ENCODE results near the gene PXMP4.

The PXMP4 gene

DNA sequence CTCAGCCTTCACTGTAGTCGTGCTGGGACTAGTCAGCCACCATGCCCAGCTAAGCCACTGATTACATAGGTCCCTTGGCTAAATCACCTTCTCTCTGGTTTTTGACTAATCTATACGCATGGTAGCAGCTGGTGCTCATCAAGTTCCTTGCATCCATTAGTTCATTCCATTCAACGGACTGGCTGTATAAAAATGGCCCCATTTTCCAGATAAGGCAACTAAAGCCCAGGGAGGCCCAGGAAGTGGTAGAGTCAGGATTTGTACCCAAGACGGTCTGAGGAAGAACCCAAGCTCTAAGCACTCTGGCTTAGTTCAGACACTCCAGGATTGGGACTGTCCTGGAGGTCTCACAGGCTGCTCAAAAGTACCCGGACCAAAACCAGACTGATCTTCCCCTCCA is 38.8 kb downstream of the PXMP4 start:
- no peak for DNase-seq

DNA sequence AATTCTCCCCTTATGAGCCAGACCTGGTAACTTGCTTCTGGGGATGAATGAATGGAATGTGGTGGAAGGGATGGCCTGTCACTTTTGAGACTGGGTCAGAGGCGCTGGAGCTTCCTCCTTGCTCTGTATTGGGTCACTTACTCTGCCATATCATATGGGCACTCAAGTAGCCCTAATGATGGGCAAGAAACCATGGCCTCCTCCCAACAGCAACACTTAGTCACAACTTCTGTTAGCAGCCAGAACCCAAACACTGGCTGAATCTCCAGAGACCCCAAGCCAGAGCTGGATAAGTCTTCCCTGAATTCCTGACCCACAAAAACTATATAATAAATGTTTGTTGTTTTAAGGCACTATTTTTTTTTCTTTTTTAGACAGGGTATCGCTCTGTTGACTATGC is 39.4 kb downstream of the PXMP4 start:
- DNase-seq = peak; percentile 89

DNA sequence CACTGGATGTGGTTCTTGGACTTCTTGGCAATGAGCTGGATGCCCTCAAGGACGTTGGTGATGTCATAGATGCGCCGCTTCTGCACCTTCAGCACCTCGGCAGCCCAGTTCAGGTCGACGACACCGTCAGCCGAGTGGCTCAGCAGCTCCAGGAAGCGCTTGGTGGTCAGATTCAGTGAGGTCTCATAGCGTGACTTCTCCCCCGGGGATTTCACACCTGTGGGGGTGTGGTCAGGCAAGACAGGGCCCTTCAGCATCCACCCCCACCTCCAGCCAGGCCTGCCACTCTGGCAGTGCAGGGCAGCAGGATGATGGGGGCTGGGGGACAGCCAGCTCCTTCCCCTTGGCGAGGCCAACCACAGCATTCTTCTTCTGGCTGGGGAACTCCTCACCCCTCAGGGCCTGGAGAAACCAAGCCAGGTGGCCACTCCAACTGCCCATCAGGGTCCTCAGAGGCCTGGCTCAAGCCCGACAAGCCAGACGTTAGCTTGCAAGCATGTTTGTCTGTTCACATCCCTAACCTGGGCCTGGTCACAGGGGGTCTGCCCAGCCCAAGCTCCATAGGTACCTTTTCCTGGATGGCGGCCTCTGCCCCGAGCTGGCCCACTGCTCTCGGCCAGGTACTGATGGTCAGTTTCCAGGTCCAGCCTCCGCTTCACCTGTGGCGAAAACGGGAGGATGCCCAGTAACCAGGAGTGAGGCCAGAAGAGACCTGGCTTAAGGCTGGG is 40.2 kb downstream of the PXMP4 start:
- DNase-seq = no peak

DNA sequence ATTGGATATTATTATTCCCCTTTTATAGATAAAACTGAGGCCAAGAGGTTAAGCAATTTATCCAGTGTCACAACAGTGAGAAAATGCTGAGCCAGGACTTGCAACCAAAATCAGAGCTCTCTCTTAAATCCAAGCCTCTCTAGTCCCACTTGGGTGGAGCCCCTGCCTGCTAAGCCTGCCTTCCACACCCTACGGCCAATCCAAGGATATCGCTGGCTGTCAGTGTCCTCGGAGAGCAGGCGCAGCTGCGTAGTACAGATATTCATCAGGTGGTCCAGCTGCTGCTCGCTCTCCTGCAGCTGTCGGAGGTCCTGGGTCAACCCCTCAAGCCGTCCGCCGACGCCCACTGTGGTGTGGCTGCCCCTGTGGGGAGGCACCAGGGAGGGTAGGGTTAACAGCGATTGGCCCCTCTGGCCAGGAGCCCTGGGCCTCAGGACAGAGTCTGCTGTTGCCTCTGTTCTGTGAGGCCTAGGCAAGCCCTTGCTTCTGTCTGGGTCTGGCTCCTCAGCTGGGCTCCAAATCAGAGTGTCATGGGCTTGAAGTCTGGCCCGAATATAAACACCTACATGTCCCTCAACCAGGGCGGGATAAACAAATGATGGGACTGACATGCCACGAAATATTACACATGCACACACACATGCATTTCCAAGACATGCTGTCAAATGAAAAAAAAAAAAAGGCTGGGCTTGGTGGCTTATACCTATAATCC is 42.0 kb downstream of the PXMP4 start:
- DNase-seq = no peak

DNA sequence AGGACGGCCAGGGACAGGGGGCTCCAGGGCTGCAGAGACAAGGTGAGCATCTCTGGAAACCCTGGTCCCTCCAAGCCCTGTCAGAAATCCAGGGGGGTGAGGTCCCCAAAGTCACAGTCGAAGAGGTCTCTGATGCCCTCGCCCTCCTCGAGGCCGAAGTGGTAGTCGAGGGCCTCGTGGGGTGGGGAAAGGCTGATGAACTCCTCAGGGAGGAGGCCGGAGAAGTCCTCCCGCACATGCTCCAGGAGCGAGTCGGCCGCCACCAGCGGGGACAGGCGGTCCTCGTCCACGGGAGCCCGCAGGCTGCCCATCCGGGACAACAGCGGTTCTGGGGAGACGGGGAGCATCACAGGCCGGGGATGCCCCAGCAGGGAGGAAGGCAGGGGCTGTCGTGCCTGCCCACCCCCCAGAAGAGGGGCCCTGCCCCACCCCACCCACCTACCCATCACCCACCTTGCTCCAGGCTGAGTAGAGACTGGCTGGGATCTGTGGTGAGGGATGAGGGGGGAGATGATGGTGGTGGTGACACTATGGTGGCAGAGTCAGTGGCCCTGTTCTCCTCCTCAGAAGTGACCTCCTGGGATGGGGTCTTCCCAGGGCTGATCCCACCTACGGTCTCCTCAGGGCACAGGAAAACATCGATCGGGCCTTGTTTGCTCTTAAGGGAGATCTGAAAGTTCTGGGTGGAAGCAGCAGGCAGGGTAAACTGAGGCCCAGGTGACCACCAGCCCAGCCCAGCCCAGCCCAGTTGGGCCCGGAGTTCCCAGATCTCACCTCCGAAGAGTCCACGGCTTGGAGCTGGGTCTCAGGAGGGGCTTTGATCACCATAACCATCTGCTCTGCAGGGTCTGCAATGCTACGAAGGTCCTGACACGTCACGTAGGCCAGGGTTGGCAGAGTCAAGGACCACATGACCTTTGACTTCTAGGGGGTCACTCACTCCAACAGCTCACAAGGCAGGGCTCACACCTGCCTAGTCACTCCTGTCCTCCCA is 43.2 kb downstream of the PXMP4 start:
- no peak for DNase-seq

DNA sequence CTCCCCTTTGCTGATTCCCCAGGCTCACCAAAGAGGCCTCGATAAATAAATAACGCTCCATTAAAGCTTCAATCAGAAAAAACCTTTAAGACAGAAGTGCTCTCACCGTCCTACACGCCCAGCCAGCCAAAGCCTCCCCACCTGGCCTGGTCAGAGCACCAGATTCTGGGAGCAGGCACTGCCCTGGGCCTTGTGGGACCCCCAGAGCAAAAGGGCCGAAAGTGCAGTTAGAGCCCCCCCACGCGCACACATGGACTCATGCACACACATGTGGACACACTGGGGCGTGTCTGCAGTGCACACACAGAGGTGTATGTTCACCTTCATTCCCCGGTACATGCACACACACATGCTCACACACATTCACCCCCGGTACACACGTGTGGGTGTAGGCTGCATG is 44.0 kb downstream of the PXMP4 start:
- DNase-seq = no peak

DNA sequence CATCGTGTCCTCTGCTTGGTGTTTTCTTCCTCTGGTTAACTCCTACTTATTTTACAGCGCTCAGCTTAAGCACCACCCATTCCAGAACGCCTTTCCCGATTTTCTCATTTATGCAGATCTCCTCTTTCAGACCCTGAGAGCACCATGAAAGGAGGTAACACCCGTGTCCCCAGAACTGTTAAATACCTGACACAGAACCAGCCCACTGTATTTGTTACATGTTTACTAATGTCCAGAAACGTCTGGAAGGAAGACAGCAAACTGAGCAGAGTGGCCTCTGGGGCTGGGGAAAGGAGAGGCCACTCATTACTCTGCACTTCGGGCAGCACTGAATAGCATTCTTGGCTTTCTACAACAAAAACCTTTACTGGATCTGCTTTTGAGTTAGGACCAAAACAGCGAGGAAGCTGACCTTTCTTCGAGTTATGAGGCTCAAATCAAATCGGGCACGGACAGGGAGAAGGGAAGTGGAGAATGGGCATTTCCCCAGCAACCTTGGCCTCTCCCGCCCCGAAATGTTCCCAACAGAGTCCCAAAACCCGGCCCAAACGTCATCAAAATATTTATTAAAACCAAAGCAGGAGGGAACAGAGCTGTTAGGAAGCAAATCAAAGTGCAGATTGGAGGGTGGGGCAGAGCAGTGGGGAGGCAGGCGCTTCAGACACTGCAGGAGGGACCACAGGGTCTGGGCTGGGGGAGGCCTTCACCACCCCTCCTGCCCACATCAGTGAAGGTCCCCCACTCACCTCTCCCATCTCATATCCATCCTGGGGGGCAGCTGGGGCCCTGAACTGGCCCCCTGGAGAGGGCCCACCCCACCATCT is 44.8 kb downstream of the PXMP4 start:
- peak; percentile 11 for DNase-seq

DNA sequence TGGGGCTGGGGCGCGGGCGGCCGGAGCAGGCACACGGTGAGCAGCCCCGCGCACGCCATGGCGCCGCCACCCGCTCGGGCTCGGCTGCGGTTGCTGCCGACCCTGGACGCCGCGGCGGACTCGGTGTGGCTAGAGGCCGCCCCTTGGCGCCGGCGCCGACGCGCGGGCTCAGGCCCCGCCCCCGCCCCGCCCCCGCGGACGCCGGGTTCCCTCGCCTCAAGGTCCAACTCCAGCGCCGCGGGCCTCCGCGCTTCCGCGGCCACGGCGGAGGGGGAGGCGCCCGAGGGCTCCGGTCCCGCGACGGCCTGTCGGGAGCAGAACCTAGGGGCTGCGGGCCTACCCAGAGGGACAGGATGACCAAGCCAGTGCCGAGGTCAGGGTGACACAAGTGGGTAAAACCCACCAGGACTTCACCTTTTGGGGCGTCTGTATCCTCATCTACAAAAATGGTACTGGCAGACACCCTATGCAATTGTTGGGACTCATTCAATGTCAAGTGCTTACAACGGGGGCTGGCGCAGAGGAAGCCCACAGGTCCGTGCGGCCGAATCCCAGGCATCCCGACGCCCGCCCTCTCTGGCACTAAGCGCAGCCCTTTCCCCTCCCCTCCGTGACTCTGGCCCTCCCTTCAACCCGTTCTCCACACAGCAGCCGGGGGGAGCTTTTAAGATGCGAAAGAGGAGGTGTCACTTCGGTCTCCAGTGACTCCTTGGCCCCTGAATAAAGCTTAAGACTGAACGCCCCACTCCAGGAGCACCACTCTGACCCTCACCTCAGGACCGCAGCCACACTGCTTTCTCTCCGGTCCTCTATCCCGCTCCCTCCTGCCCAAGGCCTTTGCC is 45.6 kb downstream of the PXMP4 start, which contains the start of gene NECAB3:
TSS of gene NECAB3 (minus strand) at position 135 of the 842 bp plus-strand sequence. CDS start at position 59, 76 bp downstream.
- peak; percentile 76 for DNase-seq

DNA sequence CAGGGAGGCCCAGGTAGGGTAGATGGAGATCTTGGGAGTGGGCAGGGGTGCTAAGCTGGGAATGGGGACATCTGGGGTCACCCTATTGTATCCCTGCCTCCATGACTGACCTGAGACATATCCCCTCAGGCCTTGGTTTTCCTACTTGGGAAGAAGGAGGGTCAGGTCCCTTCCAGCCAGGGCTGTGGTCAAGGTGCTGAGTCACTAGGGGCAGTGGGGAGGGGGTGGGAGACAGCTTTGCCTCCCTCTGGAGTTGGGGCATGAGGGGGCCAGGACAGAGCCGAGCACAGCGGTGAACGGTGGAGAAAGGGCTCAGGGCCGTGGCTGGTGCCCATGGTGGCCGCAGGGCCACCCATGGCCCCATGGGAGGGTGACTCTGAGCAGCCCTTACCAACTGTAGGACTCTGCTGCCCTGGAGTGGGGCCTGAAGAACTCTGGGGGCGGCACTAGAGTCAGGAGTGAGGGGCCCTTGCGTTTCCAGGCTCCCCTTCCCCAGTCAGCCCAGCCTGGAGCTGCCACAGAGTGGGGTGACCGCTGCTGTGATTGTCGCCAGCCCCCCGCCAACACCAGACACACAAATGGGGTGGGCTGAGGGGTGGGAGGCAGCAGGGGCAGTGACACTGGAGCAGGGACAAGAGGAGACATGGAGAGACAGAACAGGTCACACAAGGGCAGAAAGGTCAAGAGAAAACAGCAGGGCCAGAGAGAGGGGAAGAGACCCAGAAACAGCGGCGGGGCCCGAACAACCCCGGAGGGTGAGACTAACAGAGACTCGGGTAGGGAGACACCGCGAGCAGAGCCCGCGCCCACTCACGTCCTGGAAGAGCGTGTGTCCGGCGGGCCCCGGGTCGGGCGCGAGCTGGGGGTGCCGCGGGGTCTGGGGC is 46.5 kb downstream of the PXMP4 start:
- no peak for DNase-seq

DNA sequence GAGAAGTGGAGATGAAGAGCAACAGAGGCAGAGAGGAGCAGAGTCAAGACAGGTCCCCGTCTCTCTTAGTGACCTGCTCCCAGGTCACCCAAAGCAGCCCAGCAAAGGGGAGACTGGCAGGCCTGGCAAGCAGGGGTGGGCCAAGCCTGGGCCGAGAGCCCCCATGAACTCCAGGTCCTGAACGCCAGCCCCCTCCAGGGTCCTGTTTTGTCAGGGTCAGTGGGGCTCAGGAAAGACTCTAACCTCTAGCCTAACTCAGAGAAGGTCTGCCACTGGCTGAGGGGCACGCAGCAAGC is 47.0 kb downstream of the PXMP4 start:
- no peak for DNase-seq

DNA sequence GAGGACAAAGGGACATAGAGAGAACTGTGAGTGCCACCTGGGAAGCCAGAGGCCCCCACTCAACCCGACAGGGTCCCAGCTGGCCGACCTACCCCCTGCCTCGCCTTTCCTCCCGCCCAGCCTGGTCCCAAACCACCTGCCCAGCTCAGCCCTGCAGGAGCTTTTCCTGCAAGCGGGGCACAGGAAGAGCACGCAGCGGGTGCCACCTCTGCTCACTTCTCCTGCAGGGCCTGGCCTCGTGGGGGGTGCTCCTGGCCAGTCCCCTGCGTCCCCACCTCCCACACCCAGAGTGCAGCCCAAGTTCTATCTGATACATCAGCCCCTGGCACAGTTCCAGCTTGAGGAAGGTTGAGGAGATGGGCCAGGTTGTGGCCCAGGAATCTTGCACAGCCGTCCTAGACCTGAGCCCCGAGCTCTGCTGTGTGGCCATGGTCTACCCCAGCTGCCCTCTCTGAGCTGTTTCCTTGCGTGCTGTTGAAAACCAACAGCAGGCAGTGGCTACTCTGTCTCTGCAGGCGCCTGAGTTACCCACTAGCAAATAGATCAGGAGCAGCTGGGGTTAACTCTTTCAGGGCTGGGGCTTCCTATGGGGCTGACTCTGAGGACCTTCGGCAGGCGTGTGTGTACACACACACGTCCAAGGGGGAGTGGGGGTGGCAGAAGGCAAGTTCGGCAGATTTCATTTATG is 47.5 kb downstream of the PXMP4 start:
- DNase-seq = no peak

DNA sequence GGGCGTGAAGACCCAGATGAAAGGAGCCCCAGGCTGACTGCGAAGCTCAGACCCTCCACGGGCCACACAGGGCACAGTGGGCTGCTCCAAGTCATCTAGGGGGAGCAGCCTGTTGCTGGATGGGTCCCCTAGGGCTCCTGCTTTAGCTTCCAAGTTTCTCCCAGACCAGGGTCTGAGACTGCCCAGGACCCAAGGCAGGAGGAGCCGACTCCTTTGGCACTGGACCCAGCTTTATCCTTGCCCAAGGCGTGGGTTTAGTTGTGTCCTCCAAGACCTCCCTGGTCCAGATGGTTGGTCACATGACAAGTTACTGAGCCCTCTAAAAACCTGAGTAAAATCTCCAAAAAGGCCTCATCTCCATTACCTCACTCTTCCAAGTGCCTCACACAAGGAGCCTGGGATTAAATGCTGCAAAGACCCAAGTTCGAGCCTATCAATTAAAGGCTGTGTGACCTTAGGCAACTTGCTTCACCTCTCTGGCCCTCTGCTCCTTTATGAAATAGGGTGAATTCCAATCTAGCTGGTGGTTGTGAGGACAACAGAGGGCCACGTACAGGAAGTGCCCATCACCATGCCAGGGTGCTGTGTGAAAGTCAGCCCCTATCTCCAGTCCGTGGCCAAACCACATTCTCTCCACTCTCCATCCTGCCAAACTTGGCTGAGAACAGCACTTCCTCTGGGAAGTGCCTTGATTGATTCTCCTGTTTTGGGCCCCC is 48.4 kb downstream of the PXMP4 start:
- DNase-seq = no peak

DNA sequence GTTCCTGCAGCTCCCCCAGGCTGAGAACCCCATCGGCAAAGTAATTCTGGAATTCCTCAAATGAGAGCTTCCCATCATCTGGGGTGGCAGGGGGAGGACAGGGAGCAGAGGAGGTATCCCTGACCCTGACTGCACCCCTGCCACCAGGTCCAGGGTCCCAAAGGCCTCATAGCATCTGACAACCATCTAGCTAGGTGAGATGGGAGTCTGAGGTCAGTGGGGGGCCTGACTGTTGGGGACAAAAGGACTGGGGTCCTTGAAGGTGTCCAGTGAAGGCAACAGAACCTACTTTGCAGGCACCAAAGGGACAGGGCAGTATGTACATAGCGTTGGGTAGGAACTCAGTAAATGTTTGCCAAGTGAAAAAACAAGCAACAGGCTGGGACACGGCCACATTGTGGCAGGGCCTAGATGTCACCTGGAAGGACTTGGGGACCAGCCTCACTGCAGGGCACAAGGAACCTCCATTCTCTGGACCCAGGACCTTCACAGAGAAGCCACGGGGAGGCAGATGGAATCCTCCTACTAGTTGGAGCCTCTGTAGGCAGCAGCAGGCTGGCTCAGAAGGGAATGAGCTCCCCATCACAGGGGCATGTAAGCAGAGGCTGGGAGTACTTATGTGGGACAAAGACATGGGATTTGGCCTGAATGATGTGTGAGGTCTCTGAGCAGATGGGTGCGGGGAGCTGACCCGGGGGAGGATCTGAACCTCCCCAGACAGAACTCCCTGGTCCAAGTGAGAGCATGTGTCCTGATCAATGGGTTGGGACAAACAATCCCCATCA is 49.2 kb downstream of the PXMP4 start:
- no peak for DNase-seq

DNA sequence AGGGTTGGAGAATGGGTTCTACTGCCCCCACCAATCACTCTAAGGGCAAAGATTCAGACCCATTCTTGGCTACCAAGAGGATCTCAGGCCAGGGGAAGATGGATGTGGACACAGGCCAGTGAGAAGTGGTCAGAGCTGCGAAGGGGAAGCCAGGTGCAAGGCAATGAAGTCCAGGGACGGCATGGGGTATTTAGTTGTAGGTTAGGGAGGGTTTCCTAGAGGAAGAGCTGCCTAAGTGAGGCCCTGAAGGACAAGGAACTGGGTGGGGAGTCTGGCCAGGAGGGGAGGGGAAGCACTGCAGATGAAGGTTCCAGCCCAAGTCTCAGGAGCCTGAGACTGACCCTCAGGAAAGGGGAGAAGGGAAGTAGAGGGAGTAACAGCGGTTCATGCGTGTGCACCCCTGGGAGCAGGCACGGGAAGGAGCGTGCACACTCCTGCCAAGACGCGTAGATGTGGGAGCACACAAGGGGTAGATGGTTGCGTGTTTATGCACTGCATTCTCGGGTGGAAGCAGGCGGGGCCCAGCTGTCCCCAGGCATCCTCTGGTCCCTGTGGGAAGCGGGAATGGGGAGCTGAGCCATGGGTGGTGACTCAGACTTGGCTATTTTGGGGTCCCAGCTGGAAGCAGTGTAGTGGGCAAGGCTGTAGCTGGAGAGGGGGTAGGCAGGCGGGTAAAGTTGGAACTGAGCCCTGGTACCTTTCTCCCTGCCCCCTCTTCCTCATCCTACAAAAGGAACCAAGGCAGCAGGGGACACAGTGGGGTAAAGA is 50.1 kb downstream of the PXMP4 start:
- DNase-seq = no peak

DNA sequence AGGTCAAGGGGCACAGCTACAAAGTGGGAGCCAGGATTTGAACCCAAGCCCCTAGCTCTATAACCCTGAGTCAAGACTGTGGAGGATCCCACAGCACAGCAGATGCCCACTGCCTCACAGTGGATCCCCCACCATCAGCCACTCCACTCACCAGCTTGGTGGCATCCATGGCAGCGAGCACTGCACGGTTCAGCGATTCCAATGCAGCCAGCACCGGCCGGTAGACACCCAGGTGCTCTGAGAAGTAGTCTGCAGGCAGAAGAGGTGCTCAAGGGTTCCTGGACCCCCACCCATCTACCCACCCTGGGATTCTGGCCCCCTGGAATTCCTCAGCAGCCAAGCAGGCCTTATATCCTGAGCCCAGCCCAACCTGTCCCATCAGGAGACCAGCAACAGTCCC is 50.9 kb downstream of the PXMP4 start:
- no peak for DNase-seq

DNA sequence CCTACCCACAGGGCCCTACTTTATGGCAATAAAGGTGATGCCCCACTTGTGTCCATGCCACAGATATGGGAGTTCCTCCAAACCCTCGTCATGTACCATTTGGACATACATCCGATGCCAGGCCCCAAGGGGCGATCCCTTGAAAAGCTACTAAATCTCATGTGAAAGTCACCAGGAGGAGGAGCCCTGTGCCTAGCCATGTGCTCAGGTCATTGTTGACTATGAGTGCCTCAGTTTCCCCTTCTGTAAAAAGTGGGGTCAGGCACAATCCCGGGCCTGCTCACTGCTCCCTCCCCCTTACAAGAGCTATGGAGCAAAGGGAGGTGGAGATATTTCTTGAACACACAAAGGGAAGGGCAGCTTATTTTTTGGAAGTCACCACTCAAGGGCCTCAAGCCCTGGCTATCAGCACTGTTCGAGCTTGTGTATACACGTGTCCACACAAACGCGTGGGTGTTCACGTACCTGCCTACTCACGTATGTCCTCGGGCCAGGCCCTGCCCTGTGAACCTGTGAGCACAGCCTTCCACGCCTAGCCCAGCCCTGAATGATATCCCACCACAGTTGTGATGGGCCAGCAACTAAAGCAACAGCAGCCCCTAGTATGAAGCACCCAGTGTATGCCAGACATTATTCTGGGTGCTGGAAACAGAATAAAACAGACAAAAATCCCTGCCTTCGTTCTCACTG is 51.5 kb downstream of the PXMP4 start:
- DNase-seq = no peak
